ENCODE data around the gene TMIGD1. TPM values are rescaled to one million over a fixed set of nuclear protein-coding genes. Genes with fewer than 3 reads are reported as not detected.
"Not testable (repeated sequence)": the region's sequence is repeated elsewhere in the genome, so short reads cannot be mapped to it uniquely, and the experiment has no call there.

TMIGD1 gene
- total and polyA plus RNA-seq, 12 donors, result not detected

GRCh38 chr17:30343796-30344195 is 9.9 kb upstream of the TMIGD1 start:
- Histone ChIP-seq H3K4me3 (no peak overlapping the region), H3K27ac (peak overlapping the region in 9 of 10 donors; percentile 17 to 90 (median 76)), H3K4me1 (peaks cover 12 to 73% (median 52%) of the 10 kb centered on the region in 9 donors), H3K9me3 (no peaks in the 10 kb centered on the region), H3K27me3 (no peaks in the 10 kb centered on the region), H3K36me3 (no peaks in the 10 kb centered on the region)
- no peak for TF ChIP-seq CTCF (IDR thresholded peaks at IDR 0.05)
- intact Hi-C loops (cut with DNase I), result loop anchor here in 7 of 10 donors (2.0 to 10.0 kb wide), 6 partner anchors 34 to 226 kb away; partner anchors contain the start of genes CPD (in 6 of the 7), GOSR1 (in 2 of the 7) and NSRP1 (in 1 of the 7)
- WGBS, 2 donors, result 52 to 60% methylated on average over 4 of the region's 4 CpGs
- DNase-seq (no peak), ATAC-seq (no peak)

- peak overlapping the region in 6 of 10 donors; percentile 68 to 90 (median 76) for H3K27ac ChIP-seq
- peaks cover 12 to 73% (median 52%) of the 10 kb centered on the region in 9 donors for H3K4me1 ChIP-seq
- not testable (repeated sequence) for H3K36me3 ChIP-seq, H3K9me3 ChIP-seq, ATAC-seq, H3K27me3 ChIP-seq, H3K4me3 ChIP-seq, DNase-seq
- intact Hi-C loops (cut with DNase I), result loop anchor here in 7 of 10 donors (5.0 to 10.0 kb wide), 5 partner anchors 34 to 226 kb away; partner anchors contain the start of genes CPD (in 5 of the 7), GOSR1 (in 2 of the 7) and NSRP1 (in 1 of the 7)
- WGBS, 2 donors, result 94 to 98% methylated on average over 3 of the region's 3 CpGs
Observed at GRCh38 chr17:30343244-30343643, 9.4 kb upstream of the TMIGD1 start.

- Histone ChIP-seq H3K4me1 (peaks cover 12 to 73% (median 48%) of the 10 kb centered on the region in 9 donors), H3K36me3 (no peaks in the 10 kb centered on the region), H3K9me3 (no peaks in the 10 kb centered on the region), H3K4me3 (no peak overlapping the region), H3K27me3 (no peaks in the 10 kb centered on the region), H3K27ac (peak overlapping the region in 9 of 10 donors; percentile 41 to 90 (median 74))
- ATAC-seq (no peak), DNase-seq (no peak)
- TF ChIP-seq CTCF (IDR thresholded peaks at IDR 0.05), result no peak
- 82 to 84% methylated on average over 5 of the region's 5 CpGs for WGBS, 2 donors
- intact Hi-C loops (cut with DNase I), result loop anchor here in 7 of 10 donors (5.0 to 10.0 kb wide), 5 partner anchors 36 to 224 kb away; partner anchors contain the start of genes CPD (in 5 of the 7), GOSR1 (in 2 of the 7) and NSRP1 (in 1 of the 7)
Observed at GRCh38 chr17:30341703-30342249, 7.9 kb upstream of the TMIGD1 start.

GRCh38 chr17:30340801-30341356 is 7.0 kb upstream of the TMIGD1 start:
- WGBS, 2 donors, result 40 to 45% methylated on average over 6 of the region's 6 CpGs
- Histone ChIP-seq H3K4me1 (peaks cover 11 to 65% (median 43%) of the 10 kb centered on the region in 9 donors), H3K9me3 (no peaks in the 10 kb centered on the region), H3K27me3 (no peaks in the 10 kb centered on the region), H3K36me3 (no peaks in the 10 kb centered on the region), H3K27ac (peak overlapping the region; percentile 36 to 90 (median 72)), H3K4me3 (no peak overlapping the region)
- ATAC-seq (peak; percentile 8 to 84 (median 59)), DNase-seq (peak in 1 of 2 donors; percentile 10)
- intact Hi-C loops (cut with DNase I), result loop anchor here in 7 of 10 donors (5.0 to 10.0 kb wide), 5 partner anchors 36 to 224 kb away; partner anchors contain the start of genes CPD (in 5 of the 7), GOSR1 (in 2 of the 7) and NSRP1 (in 1 of the 7)
- no peak for TF ChIP-seq CTCF (IDR thresholded peaks at IDR 0.05)
